ENCODE measurements around the gene FZD1.

The FZD1 gene

DNA sequence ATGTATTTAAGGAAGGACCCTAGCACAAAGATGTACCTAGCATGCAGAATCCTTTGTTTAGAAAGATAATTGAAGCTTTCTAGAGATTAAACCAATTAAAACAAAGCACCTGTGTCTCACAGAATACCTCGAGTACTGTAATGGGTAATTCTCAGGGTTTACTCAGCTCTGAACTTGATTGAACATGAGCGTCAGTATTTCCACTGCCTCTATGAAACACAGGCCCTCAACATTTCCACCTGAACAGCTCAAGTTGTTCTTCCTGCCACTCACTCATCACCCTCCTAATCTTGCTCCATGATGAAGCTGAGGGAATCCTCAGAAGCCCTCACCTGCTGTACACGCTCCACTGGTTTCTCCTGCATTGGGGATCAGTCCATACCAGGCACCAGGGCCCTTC is 33.7 kb upstream of the FZD1 start:
- Histone ChIP-seq H3K4me3 (ENCODE audit: low read length) (no peak overlapping the region), H2BK5ac (ENCODE audit: low read length) (no peak overlapping the region), H3K79me1 (ENCODE audit: low read length) (no peaks in the 10 kb centered on the region), H3K27me3 (ENCODE audit: insufficient read depth, low read length, poor library complexity) (no peaks in the 10 kb centered on the region), H4K5ac (ENCODE audit: low read length) (no peak overlapping the region), H3K27ac (ENCODE audit: low read depth, low read length) (no peak overlapping the region), H3K4ac (ENCODE audit: low read depth, low read length) (no peak overlapping the region), H3K23ac (ENCODE audit: low read length) (no peak overlapping the region), H3K4me1 (ENCODE audit: control insufficient read depth, low read depth, low read length) (no peaks in the 10 kb centered on the region), H2AK5ac (ENCODE audit: low read length) (no peak overlapping the region), H3K36me3 (ENCODE audit: control insufficient read depth, insufficient read depth, low read length) (no peaks in the 10 kb centered on the region), H2BK120ac (ENCODE audit: low read depth, low read length) (no peak overlapping the region), H3K9ac (ENCODE audit: low read length) (no peak overlapping the region), H3K56ac (ENCODE audit: low read length) (no peak overlapping the region), H4K8ac (ENCODE audit: low read depth, low read length) (no peak overlapping the region), H3K4me2 (ENCODE audit: low read length) (no peak overlapping the region), H3K79me2 (ENCODE audit: control insufficient read depth, insufficient read depth, low read length) (no peaks in the 10 kb centered on the region), H2BK15ac (replicated peaks; ENCODE audit: low read depth) (no peak overlapping the region), H3K18ac (ENCODE audit: low read length) (no peak overlapping the region)
- WGBS (ENCODE audit: extremely low coverage, insufficient coverage, low lambda C conversion rate): no CpG with 5 or more reads among the region's 3 CpGs
- DNase-seq: no peak

GRCh38 chr7:91233212-91233611 is 31.0 kb upstream of the FZD1 start:
- Histone ChIP-seq H3K27ac (ENCODE audit: low read depth, low read length) (no peak overlapping the region), H3K4ac (ENCODE audit: low read depth, low read length) (no peak overlapping the region), H3K79me1 (ENCODE audit: low read length) (no peaks in the 10 kb centered on the region), H2AK5ac (ENCODE audit: low read length) (no peak overlapping the region), H3K36me3 (ENCODE audit: control insufficient read depth, insufficient read depth, low read length) (no peaks in the 10 kb centered on the region), H3K56ac (ENCODE audit: low read length) (no peak overlapping the region), H3K9ac (ENCODE audit: low read length) (no peak overlapping the region), H4K8ac (ENCODE audit: low read depth, low read length) (no peak overlapping the region), H3K4me1 (ENCODE audit: control insufficient read depth, low read depth, low read length) (no peaks in the 10 kb centered on the region), H4K5ac (ENCODE audit: low read length) (no peak overlapping the region), H3K27me3 (ENCODE audit: insufficient read depth, low read length, poor library complexity) (no peaks in the 10 kb centered on the region), H3K23ac (ENCODE audit: low read length) (no peak overlapping the region), H2BK15ac (replicated peaks; ENCODE audit: low read depth) (no peak overlapping the region), H3K4me2 (ENCODE audit: low read length) (no peak overlapping the region), H2BK5ac (ENCODE audit: low read length) (no peak overlapping the region), H2BK120ac (ENCODE audit: low read depth, low read length) (no peak overlapping the region), H3K79me2 (ENCODE audit: control insufficient read depth, insufficient read depth, low read length) (no peaks in the 10 kb centered on the region), H3K4me3 (ENCODE audit: low read length) (no peak overlapping the region), H3K18ac (ENCODE audit: low read length) (no peak overlapping the region)
- WGBS (ENCODE audit: extremely low coverage, insufficient coverage, low lambda C conversion rate): no CpG with 5 or more reads among the region's 8 CpGs
- DNase-seq: no peak

DNA sequence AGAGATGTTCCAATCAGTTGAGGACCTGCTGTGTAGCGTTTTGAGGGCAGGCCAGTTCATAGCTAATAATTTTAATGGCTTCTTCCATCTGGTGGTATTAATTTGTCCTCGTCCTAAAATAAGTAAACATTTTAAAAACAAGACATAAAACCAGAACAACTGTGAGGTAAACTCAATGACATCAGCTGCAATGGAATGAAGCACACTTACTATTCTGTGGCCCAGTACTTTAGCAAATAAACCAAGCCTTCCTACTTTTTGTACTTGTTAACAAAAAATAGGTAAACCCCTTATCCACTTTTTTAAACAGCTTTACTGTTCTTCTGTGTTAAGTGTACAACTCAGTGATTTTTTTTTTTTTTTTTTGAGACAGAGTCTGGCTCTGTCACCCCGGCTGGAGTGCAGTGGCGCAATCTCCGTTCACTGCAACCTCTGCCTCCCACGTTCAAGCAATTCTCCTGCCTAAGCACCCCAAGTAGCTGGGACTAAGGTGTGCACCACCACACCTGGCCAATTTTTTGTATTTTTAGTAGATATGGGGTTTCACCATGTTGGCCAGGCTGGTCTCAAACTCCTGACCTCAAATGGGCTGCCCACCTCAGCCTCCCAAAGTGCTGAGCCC is 28.9 kb upstream of the FZD1 start:
- H2AK5ac ChIP-seq (ENCODE audit: low read length): no peak overlapping the region
- no peaks in the 10 kb centered on the region for H3K4me1 ChIP-seq (ENCODE audit: control insufficient read depth, low read depth, low read length)
- no peak overlapping the region for H2BK5ac ChIP-seq (ENCODE audit: low read length)
- H3K9ac ChIP-seq (ENCODE audit: low read length): no peak overlapping the region
- WGBS (ENCODE audit: extremely low coverage, insufficient coverage, low lambda C conversion rate): no CpG with 5 or more reads among the region's 6 CpGs
- no peak overlapping the region for H3K18ac ChIP-seq (ENCODE audit: low read length)
- no peaks in the 10 kb centered on the region for H3K36me3 ChIP-seq (ENCODE audit: control insufficient read depth, insufficient read depth, low read length)
- H4K5ac ChIP-seq (ENCODE audit: low read length): no peak overlapping the region
- H4K8ac ChIP-seq (ENCODE audit: low read depth, low read length): no peak overlapping the region
- H3K79me2 ChIP-seq (ENCODE audit: control insufficient read depth, insufficient read depth, low read length): no peaks in the 10 kb centered on the region
- no peak overlapping the region for H3K23ac ChIP-seq (ENCODE audit: low read length)
- H3K4me3 ChIP-seq (ENCODE audit: low read length): no peak overlapping the region
- no peak overlapping the region for H2BK120ac ChIP-seq (ENCODE audit: low read depth, low read length)
- H3K4me2 ChIP-seq (ENCODE audit: low read length): no peak overlapping the region
- no peak for DNase-seq
- no peak overlapping the region for H2BK15ac ChIP-seq (replicated peaks; ENCODE audit: low read depth)
- no peak overlapping the region for H3K4ac ChIP-seq (ENCODE audit: low read depth, low read length)
- H3K56ac ChIP-seq (ENCODE audit: low read length): no peak overlapping the region
- no peaks in the 10 kb centered on the region for H3K27me3 ChIP-seq (ENCODE audit: insufficient read depth, low read length, poor library complexity)
- H3K27ac ChIP-seq (ENCODE audit: low read depth, low read length): no peak overlapping the region
- H3K79me1 ChIP-seq (ENCODE audit: low read length): no peaks in the 10 kb centered on the region

GRCh38 chr7:91239171-91239604 is 25.0 kb upstream of the FZD1 start:
- H4K5ac ChIP-seq (ENCODE audit: low read length): no peak overlapping the region
- no CpG with 5 or more reads among the region's 2 CpGs for whole genome bisulfite sequencing (ENCODE audit: extremely low coverage, insufficient coverage, low lambda C conversion rate)
- no peak overlapping the region for H3K27ac ChIP-seq (ENCODE audit: low read depth, low read length)
- H3K4me3 ChIP-seq (ENCODE audit: low read length): no peak overlapping the region
- no peak overlapping the region for H2BK5ac ChIP-seq (ENCODE audit: low read length)
- H4K8ac ChIP-seq (ENCODE audit: low read depth, low read length): no peak overlapping the region
- no peaks in the 10 kb centered on the region for H3K79me2 ChIP-seq (ENCODE audit: control insufficient read depth, insufficient read depth, low read length)
- no peak overlapping the region for H3K23ac ChIP-seq (ENCODE audit: low read length)
- H3K4me2 ChIP-seq (ENCODE audit: low read length): no peak overlapping the region
- no peaks in the 10 kb centered on the region for H3K36me3 ChIP-seq (ENCODE audit: control insufficient read depth, insufficient read depth, low read length)
- no peak overlapping the region for H3K18ac ChIP-seq (ENCODE audit: low read length)
- no peak overlapping the region for H3K9ac ChIP-seq (ENCODE audit: low read length)
- DNase-seq: no peak
- no peaks in the 10 kb centered on the region for H3K79me1 ChIP-seq (ENCODE audit: low read length)
- H2BK120ac ChIP-seq (ENCODE audit: low read depth, low read length): no peak overlapping the region
- H2BK15ac ChIP-seq (replicated peaks; ENCODE audit: low read depth): no peak overlapping the region
- no peak overlapping the region for H3K4ac ChIP-seq (ENCODE audit: low read depth, low read length)
- H2AK5ac ChIP-seq (ENCODE audit: low read length): no peak overlapping the region
- H3K56ac ChIP-seq (ENCODE audit: low read length): no peak overlapping the region
- H3K4me1 ChIP-seq (ENCODE audit: control insufficient read depth, low read depth, low read length): no peaks in the 10 kb centered on the region
- no peaks in the 10 kb centered on the region for H3K27me3 ChIP-seq (ENCODE audit: insufficient read depth, low read length, poor library complexity)

- Histone ChIP-seq H2BK15ac (replicated peaks; ENCODE audit: low read depth) (no peak overlapping the region), H3K56ac (ENCODE audit: low read length) (no peak overlapping the region), H4K5ac (ENCODE audit: low read length) (no peak overlapping the region), H3K9ac (ENCODE audit: low read length) (no peak overlapping the region), H3K18ac (ENCODE audit: low read length) (no peak overlapping the region), H3K4me2 (ENCODE audit: low read length) (no peak overlapping the region), H2AK5ac (ENCODE audit: low read length) (no peak overlapping the region), H3K4me1 (ENCODE audit: control insufficient read depth, low read depth, low read length) (no peaks in the 10 kb centered on the region), H3K79me2 (ENCODE audit: control insufficient read depth, insufficient read depth, low read length) (no peaks in the 10 kb centered on the region), H2BK5ac (ENCODE audit: low read length) (no peak overlapping the region), H3K4ac (ENCODE audit: low read depth, low read length) (no peak overlapping the region), H3K36me3 (ENCODE audit: control insufficient read depth, insufficient read depth, low read length) (no peaks in the 10 kb centered on the region), H3K79me1 (ENCODE audit: low read length) (no peaks in the 10 kb centered on the region), H3K4me3 (ENCODE audit: low read length) (no peak overlapping the region), H2BK120ac (ENCODE audit: low read depth, low read length) (no peak overlapping the region), H3K27me3 (ENCODE audit: insufficient read depth, low read length, poor library complexity) (no peaks in the 10 kb centered on the region), H4K8ac (ENCODE audit: low read depth, low read length) (no peak overlapping the region), H3K27ac (ENCODE audit: low read depth, low read length) (no peak overlapping the region), H3K23ac (ENCODE audit: low read length) (no peak overlapping the region)
- no peak for DNase-seq
- WGBS (ENCODE audit: extremely low coverage, insufficient coverage, low lambda C conversion rate): no CpG with 5 or more reads among the region's 1 CpG
Observed at GRCh38 chr7:91239772-91240171, 24.5 kb upstream of the FZD1 start.

DNA sequence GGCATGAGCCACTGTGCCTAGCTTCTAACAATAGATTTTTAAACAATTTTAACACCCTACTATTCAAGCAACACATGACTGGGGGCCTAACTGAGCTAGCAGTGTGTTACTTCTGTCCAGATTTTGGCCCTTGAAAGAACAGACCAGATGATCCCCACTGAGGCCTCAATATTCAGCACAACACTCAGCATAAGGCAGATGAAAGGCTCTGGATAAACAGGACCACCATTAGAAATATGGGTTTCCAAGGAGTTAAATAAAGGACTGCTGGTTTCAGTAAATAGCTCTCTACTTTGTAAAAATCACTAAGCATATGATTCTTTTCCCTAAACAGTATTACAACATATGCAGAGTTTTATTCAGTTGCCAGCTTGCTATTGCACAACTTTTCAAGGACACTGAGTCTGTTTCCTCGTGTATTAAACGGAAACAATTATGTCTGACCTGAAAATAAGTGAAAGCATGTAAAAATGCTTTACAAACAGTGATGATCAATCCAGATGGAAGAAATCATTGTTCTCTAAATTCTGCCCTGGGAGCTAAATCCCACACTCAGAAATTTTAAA is 23.8 kb upstream of the FZD1 start:
- no peak overlapping the region for H3K18ac ChIP-seq (ENCODE audit: low read length)
- no peaks in the 10 kb centered on the region for H3K4me1 ChIP-seq (ENCODE audit: control insufficient read depth, low read depth, low read length)
- no peak overlapping the region for H2BK5ac ChIP-seq (ENCODE audit: low read length)
- H2BK15ac ChIP-seq (replicated peaks; ENCODE audit: low read depth): no peak overlapping the region
- no peak overlapping the region for H3K4me3 ChIP-seq (ENCODE audit: low read length)
- H3K9ac ChIP-seq (ENCODE audit: low read length): no peak overlapping the region
- WGBS (ENCODE audit: extremely low coverage, insufficient coverage, low lambda C conversion rate): no CpG with 5 or more reads among the region's 2 CpGs
- no peak overlapping the region for H3K56ac ChIP-seq (ENCODE audit: low read length)
- no peaks in the 10 kb centered on the region for H3K79me2 ChIP-seq (ENCODE audit: control insufficient read depth, insufficient read depth, low read length)
- no peaks in the 10 kb centered on the region for H3K36me3 ChIP-seq (ENCODE audit: control insufficient read depth, insufficient read depth, low read length)
- no peak for DNase-seq
- H2AK5ac ChIP-seq (ENCODE audit: low read length): no peak overlapping the region
- no peak overlapping the region for H3K23ac ChIP-seq (ENCODE audit: low read length)
- no peak overlapping the region for H3K27ac ChIP-seq (ENCODE audit: low read depth, low read length)
- H2BK120ac ChIP-seq (ENCODE audit: low read depth, low read length): no peak overlapping the region
- no peaks in the 10 kb centered on the region for H3K27me3 ChIP-seq (ENCODE audit: insufficient read depth, low read length, poor library complexity)
- no peak overlapping the region for H3K4me2 ChIP-seq (ENCODE audit: low read length)
- no peaks in the 10 kb centered on the region for H3K79me1 ChIP-seq (ENCODE audit: low read length)
- no peak overlapping the region for H3K4ac ChIP-seq (ENCODE audit: low read depth, low read length)
- no peak overlapping the region for H4K5ac ChIP-seq (ENCODE audit: low read length)
- no peak overlapping the region for H4K8ac ChIP-seq (ENCODE audit: low read depth, low read length)
